Peyer's patch (tissue), 4 donors: ENCODE measurements around the gene ITCH. TPM values are rescaled to one million over a fixed set of nuclear protein-coding genes. Genes with fewer than 3 reads are reported as not detected.
A peak's percentile ranks its signal among the peaks of the same experiment; 100 is the strongest.
"Not testable (repeated sequence)": the region's sequence is repeated elsewhere in the genome, so short reads cannot be mapped to it uniquely, and the experiment has no call there.

Source experiments
- DNase-seq, 3 donors: peaks; one replicate each; pipeline ENCODE4 v3.0.0-alpha.2; 2017 to 2019
- H3K27ac ChIP-seq, 4 donors: fragments of 200-600 bp; sonication (generic); one replicate each; pipeline ENCODE4 v1.5.1; 2016 to 2019
- H3K27me3 ChIP-seq, 2 donors: fragments of 200-600 bp; sonication (generic); one replicate each; pipeline ENCODE4 v1.5.1; 2019
- H3K36me3 ChIP-seq, 3 donors: fragments of 200-600 bp; sonication (generic); one replicate each; pipeline ENCODE4 v1.5.1; 2016 to 2019
- H3K4me1 ChIP-seq, 4 donors: fragments of 200-600 bp; sonication (generic); one replicate each; pipeline ENCODE4 v1.5.1; 2016 to 2019
- H3K4me3 ChIP-seq, 4 donors: fragments of 200-600 bp; sonication (generic); 1 replicate in 3 of 4; 2 replicates in 1 of 4; pipeline ENCODE4 v1.5.1; 2016 to 2019; ENCODE audit warnings: mild to moderate bottlenecking in 1 of 4
- H3K9me3 ChIP-seq, 4 donors: fragments of 200-600 bp; sonication (generic); one replicate each; pipeline ENCODE4 v1.5.1; 2016 to 2019; ENCODE audit warnings: mild to moderate bottlenecking in 1 of 4
- CTCF ChIP-seq, 6 experiments: fragments of 450-650 bp in 4 of 6; fragments of 200-600 bp in 2 of 6; sonication (generic) in 1 of 6; IDR thresholded peaks; one replicate each; pipeline ENCODE4 v1.5.1; 2017 to 2019; ENCODE audit warnings: antibody characterized with exemption in 6 of 6, mild to moderate bottlenecking in 3 of 6, moderate library complexity in 1 of 6
- POLR2A ChIP-seq, 2 donors: fragments of 450-650 bp; IDR thresholded peaks; one replicate each; pipeline ENCODE4 v1.5.1; 2017; ENCODE audit warnings: antibody characterized with exemption in 2 of 2, mild to moderate bottlenecking in 2 of 2, moderate library complexity in 2 of 2
- total RNA-seq, 4 donors: library from RNA; depleted of rRNA; stranded (reverse); fragments of >200 nt; gene quantifications; one replicate each; pipeline ENCODE4 v1.1.0, GENCODE V29; 2016

The ITCH gene
- total RNA-seq, 4 donors from 2014 or later = 43.6 to 69.3 (median 59.8) TPM

- peaks cover 0 to 41% (median 5%) of the 10 kb centered on the region in 4 donors for H3K4me1 ChIP-seq
Observed at GRCh38 chr20:34364223-34364506, 1.1 kb downstream of the ITCH start.

GRCh38 chr20:34365765-34366213, 2.7 kb downstream of the ITCH start:
- peak in 2 of 3 donors; percentile 43 to 63 for DNase-seq
- no peaks in the 10 kb centered on the region for H3K27me3 ChIP-seq
- peaks cover 0 to 41% (median 5%) of the 10 kb centered on the region in 4 donors for H3K4me1 ChIP-seq
- peaks cover 0 to 16% (median 0%) of the 10 kb centered on the region in 3 donors for H3K36me3 ChIP-seq
- no peaks in the 10 kb centered on the region for H3K9me3 ChIP-seq
- TF ChIP-seq CTCF (IDR thresholded peaks at IDR 0.05) (no peak), POLR2A (IDR thresholded peaks at IDR 0.05) (no peak)
- no peak overlapping the region for H3K27ac ChIP-seq
- no peak overlapping the region for H3K4me3 ChIP-seq

More at GRCh38 chr20:34364223-34364506, 1.1 kb downstream of the ITCH start:
- TF ChIP-seq POLR2A (IDR thresholded peaks at IDR 0.05) = no peak
- H3K27me3 ChIP-seq = no peaks in the 10 kb centered on the region
- peak overlapping the region in 1 of 4 donors; percentile 80 for H3K27ac ChIP-seq
- no peak for DNase-seq
- H3K36me3 ChIP-seq = peaks cover 0 to 2% (median 0%) of the 10 kb centered on the region in 3 donors
- H3K4me3 ChIP-seq = peak overlapping the region; percentile 71 to 93 (median 76)
- no peaks in the 10 kb centered on the region for H3K9me3 ChIP-seq

GRCh38 chr20:34367155-34367554, 4.1 kb downstream of the ITCH start:
- TF ChIP-seq CTCF (IDR thresholded peaks at IDR 0.05) (no peak), POLR2A (IDR thresholded peaks at IDR 0.05) (no peak)
- DNase-seq = no peak

GRCh38 chr20:34367911-34368310, 4.8 kb downstream of the ITCH start:
- peaks cover 0 to 26% (median 0%) of the 10 kb centered on the region in 3 donors for H3K36me3 ChIP-seq
- H3K27me3 ChIP-seq, DNase-seq, H3K9me3 ChIP-seq, H3K27ac ChIP-seq, H3K4me3 ChIP-seq: not testable (repeated sequence)
- H3K4me1 ChIP-seq = peaks cover 0 to 31% (median 5%) of the 10 kb centered on the region in 4 donors

More at GRCh38 chr20:34367155-34367554, 4.1 kb downstream of the ITCH start:
- Histone ChIP-seq H3K27ac (no peak overlapping the region), H3K4me1 (peaks cover 0 to 39% (median 5%) of the 10 kb centered on the region in 4 donors), H3K36me3 (peaks cover 0 to 26% (median 0%) of the 10 kb centered on the region in 3 donors), H3K27me3 (no peaks in the 10 kb centered on the region), H3K4me3 (no peak overlapping the region), H3K9me3 (no peaks in the 10 kb centered on the region)

- no peaks in the 10 kb centered on the region for H3K27me3 ChIP-seq
- no peak overlapping the region for H3K4me3 ChIP-seq
- no peak overlapping the region for H3K27ac ChIP-seq
- H3K9me3 ChIP-seq = no peaks in the 10 kb centered on the region
- no peak for DNase-seq
- H3K4me1 ChIP-seq = peaks cover 0 to 31% (median 5%) of the 10 kb centered on the region in 4 donors
- peaks cover 0 to 26% (median 0%) of the 10 kb centered on the region in 3 donors for H3K36me3 ChIP-seq
- TF ChIP-seq POLR2A (IDR thresholded peaks at IDR 0.05) (no peak), CTCF (IDR thresholded peaks at IDR 0.05) (no peak)
Observed at GRCh38 chr20:34368547-34368946, 5.5 kb downstream of the ITCH start.

GRCh38 chr20:34369265-34369664, 6.2 kb downstream of the ITCH start:
- Histone ChIP-seq H3K27me3 (no peaks in the 10 kb centered on the region), H3K36me3 (peaks cover 0 to 26% (median 0%) of the 10 kb centered on the region in 3 donors), H3K9me3 (no peaks in the 10 kb centered on the region), H3K4me3 (no peak overlapping the region), H3K27ac (no peak overlapping the region), H3K4me1 (peaks cover 0 to 29% (median 5%) of the 10 kb centered on the region in 4 donors)
- no peak for TF ChIP-seq CTCF (IDR thresholded peaks at IDR 0.05)
- TF ChIP-seq POLR2A (IDR thresholded peaks at IDR 0.05) = no peak
- DNase-seq = no peak

GRCh38 chr20:34370062-34370461, 7.0 kb downstream of the ITCH start:
- Histone ChIP-seq H3K27me3 (no peaks in the 10 kb centered on the region), H3K9me3 (no peaks in the 10 kb centered on the region), H3K27ac (no peak overlapping the region), H3K4me3 (no peak overlapping the region), H3K36me3 (peaks cover 0 to 32% (median 0%) of the 10 kb centered on the region in 3 donors), H3K4me1 (peaks cover 0 to 21% (median 5%) of the 10 kb centered on the region in 4 donors)
- DNase-seq = no peak
- TF ChIP-seq CTCF (IDR thresholded peaks at IDR 0.05) (no peak), POLR2A (IDR thresholded peaks at IDR 0.05) (no peak)
